A673 (cell line): Measurements from ENCODE around the gene C1orf115.

Experiments used
- CTCF ChIP-seq: fragments of 300-800, 200-600 bp; sonication (generic); conservative IDR thresholded peaks from 2 replicates; pipeline ENCODE4 v1.5.1; 2017; ENCODE audit warnings: low read depth, mild to moderate bottlenecking, antibody characterized with exemption, low read length, moderate library complexity, mixed read lengths
- EZH2 ChIP-seq: fragments of 200-600 bp; sonication (generic); IDR thresholded peaks from 2 replicates; pipeline ENCODE4 v1.6.1; 2017; ENCODE audit warnings: borderline replicate concordance, low read depth, mild to moderate bottlenecking, mixed read lengths, antibody characterized with exemption, low read length; ENCODE audit not compliant: poor library complexity, severe bottlenecking

GRCh38 chr1:220666349-220666748 lies 23.8 kb upstream of the C1orf115 start:
- TF ChIP-seq CTCF (no peak), EZH2 (no peak)
